HEK293 (cell line): ENCODE data around the gene SPATA2.

Source experiments
- CTCF ChIA-PET: fragments of 350-600 bp; formaldehyde crosslinking; extraction: SDS; loops from one replicate; lab custom pipeline; 2021; ENCODE audit warnings: antibody characterized with exemption; lab: Yijun Ruan, JAX
- POLR2A ChIA-PET: fragments of 300-600 bp; formaldehyde crosslinking; extraction: SDS; loops from one replicate; lab custom pipeline; 2020; ENCODE audit warnings: antibody characterized with exemption, inconsistent platforms; lab: Yijun Ruan, JAX
- H3K27ac ChIP-seq: fragments of 200-500 bp; sonication (Bioruptor generic); 2 replicates; pipeline ENCODE4 v1.5.1; 2014; ENCODE audit warnings: low read depth, low read length, control low read depth, inconsistent platforms; ENCODE audit errors: extremely low read depth
- H3K36me3 ChIP-seq, 2 experiments: fragments of 200-500 bp in 1 of 2; sonication (Bioruptor generic) in 1 of 2; 1 replicate in 1 of 2; 2 replicates in 1 of 2; pipeline ENCODE4 v1.5.1; 2014 to 2017; ENCODE audit warnings: inconsistent platforms in 2 of 2, low read length in 2 of 2; ENCODE audit not compliant: control insufficient read depth in 2 of 2, insufficient read depth in 1 of 2
- H3K4me1 ChIP-seq: fragments of 200-500 bp; sonication (Bioruptor generic); 2 replicates; pipeline ENCODE4 v1.5.1; 2014; ENCODE audit warnings: mild to moderate bottlenecking, low read length, inconsistent platforms; ENCODE audit not compliant: control insufficient read depth, insufficient read depth
- H3K4me3 ChIP-seq: 2 replicates; pipeline ENCODE4 v1.5.1; 2011; ENCODE audit warnings: low read depth, mild to moderate bottlenecking, control low read depth, low read length, moderate library complexity
- H3K9me3 ChIP-seq: fragments of 200-500 bp; sonication (Bioruptor generic); 2 replicates; pipeline ENCODE4 v1.5.1; 2014; ENCODE audit warnings: low read depth, low read length, inconsistent platforms; ENCODE audit not compliant: control insufficient read depth, insufficient read depth
- GFI1B ChIP-seq: fragments of 450-650 bp; formaldehyde crosslinking; IDR thresholded peaks from 2 replicates; pipeline ENCODE4 v1.5.1; 2016; ENCODE audit warnings: missing biosample characterization, missing genetic modification characterization
- GLIS1 ChIP-seq: fragments of 450-650 bp; formaldehyde crosslinking; IDR thresholded peaks from 2 replicates; pipeline ENCODE4 v1.5.1; 2016; ENCODE audit warnings: missing biosample characterization, missing genetic modification characterization
- TSHZ1 ChIP-seq: fragments of 450-650 bp; formaldehyde crosslinking; IDR thresholded peaks from 2 replicates; pipeline ENCODE4 v1.5.1; 2016; ENCODE audit warnings: missing biosample characterization, missing genetic modification characterization, borderline replicate concordance
- ZBTB11 ChIP-seq: fragments of 450-650 bp; formaldehyde crosslinking; conservative IDR thresholded peaks from 2 replicates; pipeline ENCODE4 v1.5.1; 2016; ENCODE audit warnings: low read depth, missing biosample characterization, missing genetic modification characterization
- ZFP37 ChIP-seq: fragments of 450-650 bp; formaldehyde crosslinking; IDR thresholded peaks from 2 replicates; pipeline ENCODE4 v1.5.1; 2016; ENCODE audit warnings: missing biosample characterization, missing genetic modification characterization
- ZNF169 ChIP-seq: fragments of 450-650 bp; formaldehyde crosslinking; IDR thresholded peaks from 2 replicates; pipeline ENCODE4 v1.5.1; 2016; ENCODE audit warnings: missing biosample characterization, missing genetic modification characterization
- ZNF398 ChIP-seq: fragments of 450-650 bp; formaldehyde crosslinking; IDR thresholded peaks from 2 replicates; pipeline ENCODE4 v1.5.1; 2017; ENCODE audit warnings: missing biosample characterization, missing genetic modification characterization
- ZNF510 ChIP-seq: fragments of 450-650 bp; formaldehyde crosslinking; IDR thresholded peaks from 2 replicates; pipeline ENCODE4 v1.5.1; 2018; ENCODE audit warnings: mild to moderate bottlenecking, missing genetic modification characterization, missing biosample characterization; ENCODE audit not compliant: insufficient replicate concordance
- ZNF561 ChIP-seq: fragments of 450-650 bp; IDR thresholded peaks from 2 replicates; pipeline ENCODE4 v1.5.1; 2018; ENCODE audit warnings: missing biosample characterization, missing genetic modification characterization, borderline replicate concordance
- ZSCAN23 ChIP-seq: fragments of 450-650 bp; formaldehyde crosslinking; IDR thresholded peaks from 2 replicates; pipeline ENCODE4 v1.5.1; 2016; ENCODE audit warnings: missing biosample characterization, missing genetic modification characterization
- ZSCAN5A ChIP-seq: fragments of 450-650 bp; formaldehyde crosslinking; IDR thresholded peaks from 2 replicates; pipeline ENCODE4 v1.5.1; 2016; ENCODE audit warnings: missing biosample characterization, missing genetic modification characterization

Gene SPATA2

GRCh38 chr20:49906615-49907154, 8.6 kb downstream of the SPATA2 start (continued):
- no peak for TF ChIP-seq TSHZ1 (tag by site-specific recombination)
- TF ChIP-seq ZNF398 (tag by site-specific recombination) = no peak
- no peak for TF ChIP-seq ZNF561 (tag by site-specific recombination)
- TF ChIP-seq ZNF510 (tag by site-specific recombination) = no peak
- TF ChIP-seq GFI1B = no peak
- no peak for TF ChIP-seq ZSCAN23 (tag by site-specific recombination)
- no peak for TF ChIP-seq ZNF169 (tag by site-specific recombination)
- TF ChIP-seq ZSCAN5A (tag by site-specific recombination) = no peak
- no peak for TF ChIP-seq GLIS1

GRCh38 chr20:49906101-49906604, 9.2 kb downstream of the SPATA2 start:
- Histone ChIP-seq H3K36me3 (peaks cover 0 to 56% of the 10 kb centered on the region in 2 experiments; a peak in 2 of 3 replicates), H3K4me1 (no peaks in the 10 kb centered on the region), H3K9me3 (no peaks in the 10 kb centered on the region), H3K4me3 (no peak overlapping the region), H3K27ac (no peak overlapping the region)
- ChIA-PET POLR2A (interaction anchor here (1.2 kb wide), 1 partner anchor 10 kb away, joined by 5 read pairs; no protein-coding TSS in a partner anchor), CTCF (interaction anchor here (0.7 kb wide), 1 partner anchor 17 kb away, joined by 3 read pairs; no protein-coding TSS in a partner anchor)
- TF ChIP-seq ZBTB11 (tag by site-specific recombination) (no peak), ZFP37 (tag by site-specific recombination) (no peak)
- TF ChIP-seq, all 188 proteins: peak for 0
